Measurements from ENCODE around the gene ADAM29. TPM values are rescaled to one million over a fixed set of nuclear protein-coding genes. Genes with fewer than 3 reads are reported as not detected.

Gene ADAM29
- total and polyA plus RNA-seq, 9 of the 15 experiments (the other 6 are each of a cell fraction or from before 2014, with no cell fraction given) = not detected

GRCh38 chr4:174934360-174934759 is 16.2 kb downstream of the ADAM29 start:
- FAIRE-seq (no peak), ATAC-seq (no peak), DNase-seq (ENCODE audit: extremely low read depth in 1 of 4, low spot score in 3 of 4) (no peak)
- in situ Hi-C loops (cut with MboI) = no loop called here
- no peaks in the 10 kb centered on the region for H3K27me3 ChIP-seq (ENCODE audit: control insufficient read depth in 2 of 2, insufficient read depth in 2 of 2, low read length in 2 of 2)
- H3K9me3 ChIP-seq (replicated peaks; ENCODE audit: control insufficient read depth, insufficient read depth, low read depth, low read length) = no peaks in the 10 kb centered on the region
- H3K9ac ChIP-seq (ENCODE audit: insufficient read depth in 1 of 2, low read depth in 2 of 2, low read length in 2 of 2) = no peak overlapping the region
- H3K4me3 ChIP-seq = no peak overlapping the region
- H3K36me3 ChIP-seq (ENCODE audit: control insufficient read depth, insufficient read depth, low read length) = no peaks in the 10 kb centered on the region
- TF ChIP-seq C11orf30 (IDR thresholded peaks at IDR 0.05; ENCODE audit: low read depth) = peak; percentile 26; the same call in 1 of the 2 replicates
- TF ChIP-seq, protein P1, sequence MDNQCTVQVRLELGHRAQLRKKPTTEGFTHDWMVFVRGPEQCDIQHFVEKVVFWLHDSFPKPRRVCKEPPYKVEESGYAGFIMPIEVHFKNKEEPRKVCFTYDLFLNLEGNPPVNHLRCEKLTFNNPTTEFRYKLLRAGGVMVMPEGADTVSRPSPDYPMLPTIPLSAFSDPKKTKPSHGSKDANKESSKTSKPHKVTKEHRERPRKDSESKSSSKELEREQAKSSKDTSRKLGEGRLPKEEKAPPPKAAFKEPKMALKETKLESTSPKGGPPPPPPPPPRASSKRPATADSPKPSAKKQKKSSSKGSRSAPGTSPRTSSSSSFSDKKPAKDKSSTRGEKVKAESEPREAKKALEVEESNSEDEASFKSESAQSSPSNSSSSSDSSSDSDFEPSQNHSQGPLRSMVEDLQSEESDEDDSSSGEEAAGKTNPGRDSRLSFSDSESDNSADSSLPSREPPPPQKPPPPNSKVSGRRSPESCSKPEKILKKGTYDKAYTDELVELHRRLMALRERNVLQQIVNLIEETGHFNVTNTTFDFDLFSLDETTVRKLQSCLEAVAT (IDR thresholded peaks at IDR 0.05) = no peak
- peak; percentile 22; the same call in 1 of the 2 replicates for TF ChIP-seq MAFF (IDR thresholded peaks at IDR 0.05; ENCODE audit: low read length)
- TF ChIP-seq SMAD2 (IDR thresholded peaks at IDR 0.05; ENCODE audit: low read depth, low read length) = no peak
- TF ChIP-seq ZNF764 (CRISPR knock-in tag; IDR thresholded peaks at IDR 0.05; ENCODE audit: low read depth) = no peak
- TF ChIP-seq LARP7 (IDR thresholded peaks at IDR 0.05) = no peak
- peak; percentile 70 for TF ChIP-seq ZNF316 (IDR thresholded peaks at IDR 0.05)
- no peak overlapping the region for H3K27ac ChIP-seq (ENCODE audit: extremely low read depth, low read depth, low read length)
- no peaks in the 10 kb centered on the region for H3K4me1 ChIP-seq (replicated peaks in 1 of 2; ENCODE audit: control insufficient read depth in 2 of 2, insufficient read depth in 2 of 2, low read length in 2 of 2)
- no peak overlapping the region for H3K4me2 ChIP-seq (ENCODE audit: insufficient read depth, low read length)
- H4K20me1 ChIP-seq (replicated peaks; ENCODE audit: control insufficient read depth, insufficient read depth, low read length) = no peaks in the 10 kb centered on the region
- no TSS peak for BruUV-seq (replicated peaks)
- no peak overlapping the region for H2AFZ ChIP-seq (ENCODE audit: low read depth, low read length)
- POLR2A ChIA-PET = no interaction called here
- CTCF ChIA-PET (ENCODE audit: low intra/inter-chr PET ratio) = no interaction called here
- intact Hi-C loops (cut with micrococcal nuclease) = no loop called here
- 0% methylated on average over 4 of the region's 4 CpGs for whole genome bisulfite sequencing (ENCODE audit: insufficient coverage, low coverage, missing lambda C conversion rate)
- H3K9me1 ChIP-seq (ENCODE audit: control insufficient read depth, insufficient read depth, low read length) = no peaks in the 10 kb centered on the region
- no peaks in the 10 kb centered on the region for H3K79me2 ChIP-seq (ENCODE audit: control insufficient read depth, insufficient read depth, low read length)
